ENCODE data around the gene SOX6.

The SOX6 gene

DNA sequence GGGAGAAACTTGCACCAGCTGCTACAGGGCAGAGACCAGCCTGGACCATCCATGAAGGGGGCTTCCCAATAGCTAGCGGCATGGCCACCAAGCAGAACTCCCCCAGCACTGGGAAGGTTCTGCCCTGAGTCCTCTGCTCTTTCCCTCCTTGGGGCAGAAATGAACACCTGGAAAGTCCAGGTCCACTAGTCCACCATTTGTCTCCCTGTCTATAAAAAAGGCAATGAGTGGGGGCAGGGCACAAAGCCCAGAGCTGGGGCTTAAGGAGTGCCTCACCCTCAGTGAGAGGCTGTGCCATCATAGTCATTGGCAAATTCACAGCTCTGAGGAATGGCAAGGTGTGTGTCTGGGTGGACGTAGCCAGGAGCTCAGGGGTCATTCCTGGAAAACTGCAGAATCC is 420.3 kb downstream of the SOX6 start:
- no peak overlapping the region for H3K4me3 ChIP-seq (ENCODE audit: low read length)
- no peak for DNase-seq (ENCODE audit: low read depth)
- TF ChIP-seq, protein P1, sequence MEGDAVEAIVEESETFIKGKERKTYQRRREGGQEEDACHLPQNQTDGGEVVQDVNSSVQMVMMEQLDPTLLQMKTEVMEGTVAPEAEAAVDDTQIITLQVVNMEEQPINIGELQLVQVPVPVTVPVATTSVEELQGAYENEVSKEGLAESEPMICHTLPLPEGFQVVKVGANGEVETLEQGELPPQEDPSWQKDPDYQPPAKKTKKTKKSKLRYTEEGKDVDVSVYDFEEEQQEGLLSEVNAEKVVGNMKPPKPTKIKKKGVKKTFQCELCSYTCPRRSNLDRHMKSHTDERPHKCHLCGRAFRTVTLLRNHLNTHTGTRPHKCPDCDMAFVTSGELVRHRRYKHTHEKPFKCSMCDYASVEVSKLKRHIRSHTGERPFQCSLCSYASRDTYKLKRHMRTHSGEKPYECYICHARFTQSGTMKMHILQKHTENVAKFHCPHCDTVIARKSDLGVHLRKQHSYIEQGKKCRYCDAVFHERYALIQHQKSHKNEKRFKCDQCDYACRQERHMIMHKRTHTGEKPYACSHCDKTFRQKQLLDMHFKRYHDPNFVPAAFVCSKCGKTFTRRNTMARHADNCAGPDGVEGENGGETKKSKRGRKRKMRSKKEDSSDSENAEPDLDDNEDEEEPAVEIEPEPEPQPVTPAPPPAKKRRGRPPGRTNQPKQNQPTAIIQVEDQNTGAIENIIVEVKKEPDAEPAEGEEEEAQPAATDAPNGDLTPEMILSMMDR (IDR thresholded peaks at IDR 0.05; ENCODE audit: insufficient read depth, low read depth, low read length, missing control alignments), result no peak

DNA sequence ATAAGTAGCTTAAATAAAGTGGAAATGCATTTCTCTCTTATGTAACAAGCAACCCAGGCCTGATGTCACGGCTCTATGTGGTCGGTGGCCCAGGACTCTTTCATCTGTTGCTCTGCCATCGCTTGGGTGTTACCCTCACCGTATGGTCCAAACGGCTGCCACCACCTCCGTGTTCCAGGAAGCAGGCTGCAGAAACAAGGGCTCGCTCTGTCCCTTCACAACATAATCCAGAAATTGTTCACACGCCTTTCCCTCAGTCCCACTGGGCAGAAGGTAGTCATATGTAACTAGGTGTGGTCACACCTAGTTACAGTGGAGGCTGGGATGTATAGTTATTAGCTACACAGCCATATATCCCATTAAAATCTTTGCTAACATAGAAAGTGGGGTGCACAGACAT is 421.0 kb downstream of the SOX6 start:
- TF ChIP-seq, protein P1 (IDR thresholded peaks at IDR 0.05; ENCODE audit: insufficient read depth, low read depth, low read length, missing control alignments), result no peak
- no peak for DNase-seq (ENCODE audit: low read depth)
- H3K4me3 ChIP-seq (ENCODE audit: low read length), result no peak overlapping the region

DNA sequence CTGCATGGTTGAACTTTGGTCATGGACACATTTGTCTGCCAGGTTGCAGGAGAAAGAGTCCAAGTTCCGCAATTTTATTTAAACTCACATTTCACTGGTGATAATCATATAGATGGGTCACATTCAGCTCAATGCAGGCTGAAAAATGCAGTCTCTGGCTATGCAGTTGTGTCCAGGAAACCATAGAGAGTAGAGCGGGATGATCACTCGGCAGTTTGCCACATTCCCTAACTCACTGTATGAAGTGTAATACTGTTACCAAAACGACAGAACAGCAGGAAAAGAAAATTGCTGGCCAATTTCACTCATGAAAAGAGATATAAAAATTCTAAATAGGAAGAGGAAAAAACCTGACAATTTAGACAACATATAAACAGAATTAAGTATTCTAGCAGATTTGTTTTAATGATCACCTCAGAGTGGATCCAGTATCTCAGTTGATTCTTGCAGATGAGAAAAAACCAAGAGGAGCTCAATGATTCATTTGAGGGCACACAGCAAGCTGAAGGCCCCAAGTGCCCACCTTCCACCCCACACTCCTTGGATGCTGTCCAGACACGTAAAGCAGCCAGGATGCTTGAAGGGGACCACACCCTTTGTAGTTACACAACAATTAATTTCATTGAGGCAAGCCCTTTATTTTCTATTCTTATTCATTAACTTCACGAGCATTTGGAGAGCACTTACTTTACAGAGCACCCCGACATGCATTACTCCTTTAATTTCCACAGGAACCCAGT is 422.3 kb downstream of the SOX6 start:
- DNase-seq (ENCODE audit: low read depth), result peak; percentile 51
- H3K4me3 ChIP-seq (ENCODE audit: low read length), result no peak overlapping the region
- TF ChIP-seq, protein P1 (IDR thresholded peaks at IDR 0.05; ENCODE audit: insufficient read depth, low read depth, low read length, missing control alignments), result no peak

DNA sequence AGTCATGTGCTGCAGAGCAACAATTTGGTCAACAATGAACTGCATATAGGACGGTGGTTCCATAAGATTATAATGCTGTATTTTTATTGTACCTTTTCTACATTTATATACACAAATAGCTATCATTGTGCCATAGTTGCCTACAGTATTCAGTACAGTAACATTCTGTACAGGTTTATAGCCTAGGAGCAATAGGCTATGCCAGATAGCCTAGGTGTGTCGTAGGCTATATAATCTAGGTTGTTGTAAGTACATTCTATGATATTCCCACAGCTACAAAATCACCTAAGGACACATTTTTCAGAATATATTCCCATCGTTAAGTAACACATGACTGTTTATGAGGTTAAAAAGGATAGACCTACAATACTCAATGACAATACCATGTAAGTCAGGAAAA is 423.9 kb downstream of the SOX6 start:
- TF ChIP-seq, protein P1 (IDR thresholded peaks at IDR 0.05; ENCODE audit: insufficient read depth, low read depth, low read length, missing control alignments), result no peak
- no peak overlapping the region for H3K4me3 ChIP-seq (ENCODE audit: low read length)
- DNase-seq (ENCODE audit: low read depth), result no peak

DNA sequence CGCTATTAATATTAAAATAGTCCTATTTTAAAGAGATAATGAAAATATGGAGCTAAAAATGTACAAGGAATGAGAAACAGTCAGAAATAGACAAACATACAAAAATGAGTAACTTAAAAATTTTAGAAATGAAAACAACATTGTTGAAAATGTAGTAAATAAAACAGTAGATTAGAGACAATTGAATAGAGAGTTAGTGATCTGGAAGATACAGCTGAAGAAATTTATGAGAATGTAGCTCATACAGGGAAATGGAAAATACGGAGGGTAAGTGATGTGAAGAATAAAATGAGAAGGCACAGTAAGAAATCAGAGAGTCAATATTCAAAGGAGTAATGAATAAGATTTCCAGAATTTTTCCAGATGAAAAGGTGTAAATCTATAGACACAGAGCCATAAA is 424.8 kb downstream of the SOX6 start:
- TF ChIP-seq, protein P1 (IDR thresholded peaks at IDR 0.05; ENCODE audit: insufficient read depth, low read depth, low read length, missing control alignments), result no peak
- no peak for DNase-seq (ENCODE audit: low read depth)
- H3K4me3 ChIP-seq (ENCODE audit: low read length), result no peak overlapping the region

DNA sequence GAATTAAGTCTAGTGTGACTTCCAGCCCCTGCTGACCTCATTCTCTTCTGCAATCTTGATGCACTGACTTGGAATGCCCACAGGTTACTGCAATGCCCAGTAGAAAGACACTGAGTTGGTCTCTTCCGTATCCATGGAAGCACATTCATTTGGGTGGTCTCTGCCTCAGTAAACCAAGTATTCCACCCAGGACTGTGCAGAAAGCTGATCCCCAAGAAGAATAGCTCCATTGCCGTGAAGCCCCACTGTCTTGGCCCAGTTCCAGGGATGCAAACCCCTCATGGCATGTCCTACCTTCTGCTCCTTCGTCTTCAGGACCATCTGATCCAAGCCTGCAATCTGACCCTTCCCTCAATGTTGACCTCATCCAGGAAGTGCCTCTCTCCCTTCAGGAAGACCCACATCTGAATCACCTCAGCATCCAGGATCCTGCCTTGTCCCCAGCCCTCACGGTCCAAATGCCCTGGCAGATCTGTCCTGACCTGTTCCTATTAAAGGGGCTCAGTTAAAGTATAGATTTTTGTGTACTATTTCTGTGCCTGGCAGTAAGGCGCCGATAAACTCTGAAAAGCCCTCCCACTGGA is 425.8 kb downstream of the SOX6 start:
- no peak for DNase-seq (ENCODE audit: low read depth)
- TF ChIP-seq, protein P1 (IDR thresholded peaks at IDR 0.05; ENCODE audit: insufficient read depth, low read depth, low read length, missing control alignments), result no peak
- H3K4me3 ChIP-seq (ENCODE audit: low read length), result no peak overlapping the region
